GM18508 (cell line): Measurements from ENCODE around the gene SDHAF1.
"Not testable (repeated sequence)": the region's sequence is repeated elsewhere in the genome, so short reads cannot be mapped to it uniquely, and the experiment has no call there.

Source experiments
- ATAC-seq: cut with Tn5 transposase; IDR thresholded peaks from one replicate; pipeline ENCODE4 v1.9.1; 2021; ENCODE audit warnings: moderate number of reproducible peaks; ENCODE audit not compliant: insufficient read depth, unreplicated experiment

SDHAF1 gene

GRCh38 chr19:36014012-36014924, 19.3 kb downstream of the SDHAF1 start, which contains the start of gene ALKBH6:
TSS of gene ALKBH6 (minus strand) at chr19:36014213. CDS start at chr19:36013397, 816 bp downstream.
- peak; percentile 84 for ATAC-seq

- no peak for ATAC-seq
Observed at GRCh38 chr19:36019061-36019670, 24.2 kb downstream of the SDHAF1 start.

DNA sequence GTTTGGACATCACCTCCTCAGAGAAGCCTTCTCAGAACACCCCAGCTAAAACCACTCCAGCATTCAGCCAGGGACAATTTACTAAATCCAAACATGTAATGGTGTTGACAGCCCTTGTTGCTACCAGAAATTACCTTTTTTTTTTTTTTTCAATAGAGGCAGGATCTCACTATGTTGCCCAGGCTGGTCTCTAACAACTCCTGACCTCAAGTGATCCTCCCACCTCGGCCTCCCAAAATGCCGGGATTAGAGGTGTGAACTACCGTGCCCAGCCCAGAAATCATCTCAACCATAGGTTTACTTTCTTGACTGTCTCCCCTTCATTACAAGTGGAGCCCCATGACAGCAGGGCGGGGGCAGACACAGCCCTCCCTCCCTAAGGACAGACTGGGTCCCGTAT, 28.4 kb downstream of the SDHAF1 start:
- no peak for ATAC-seq

DNA sequence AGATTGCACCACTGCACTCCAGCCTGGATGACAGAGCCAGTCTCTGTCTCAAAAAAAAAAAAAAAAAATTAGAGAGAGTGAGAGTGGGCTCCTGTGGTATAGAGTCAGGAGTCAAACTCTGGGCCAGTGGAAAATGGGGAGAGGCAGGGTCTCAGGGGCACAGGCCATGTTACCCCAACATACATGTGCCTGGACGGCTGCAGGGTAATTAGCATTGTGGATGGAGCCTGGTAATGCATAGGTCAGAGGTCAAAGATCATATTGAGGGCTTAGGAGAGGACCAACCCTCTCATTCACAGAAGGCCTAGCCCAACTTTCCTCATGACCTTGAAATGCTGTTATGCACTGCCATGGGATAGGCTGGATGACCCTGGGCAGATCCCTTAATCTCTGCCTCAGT, 30.6 kb downstream of the SDHAF1 start:
- no peak for ATAC-seq

DNA sequence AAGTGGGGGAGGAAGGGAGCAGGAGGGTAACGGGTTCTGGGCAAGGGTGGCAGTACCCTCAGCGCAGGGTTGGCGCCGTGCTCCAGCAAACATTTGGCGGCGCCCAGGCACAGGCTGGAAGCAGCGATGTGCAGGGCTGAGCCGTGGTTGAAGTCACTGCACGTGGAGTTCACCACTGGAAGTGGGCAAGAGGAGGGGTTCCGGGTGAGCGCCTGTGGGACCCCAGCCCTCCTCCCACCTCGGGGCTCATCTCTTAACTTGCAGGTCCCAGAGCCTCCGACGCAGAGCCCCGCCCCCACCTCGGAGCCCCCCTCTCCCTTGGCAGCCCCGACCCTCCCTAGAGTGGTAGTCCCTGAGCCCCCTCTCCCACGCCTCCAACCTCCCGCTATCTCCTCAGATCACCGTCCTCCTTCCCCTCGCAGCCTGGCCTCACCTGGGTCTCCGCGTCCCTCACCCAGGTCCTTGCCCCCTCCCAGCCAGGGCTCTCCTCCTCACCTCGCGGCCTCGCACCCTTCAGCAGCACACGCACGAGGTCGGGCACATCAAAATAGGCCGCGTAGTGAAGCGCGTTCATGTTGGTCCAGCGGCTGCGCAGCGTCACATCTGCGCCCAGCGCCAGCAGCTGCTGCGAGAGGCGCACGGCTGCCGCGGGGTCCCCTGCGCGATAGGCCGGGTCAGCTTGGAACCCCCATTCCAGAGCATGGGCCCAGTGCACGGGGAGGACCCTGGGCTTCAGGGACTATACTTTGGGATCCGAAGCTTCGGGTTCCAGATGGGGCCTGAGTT, 31.3 kb downstream of the SDHAF1 start:
- no peak for ATAC-seq

DNA sequence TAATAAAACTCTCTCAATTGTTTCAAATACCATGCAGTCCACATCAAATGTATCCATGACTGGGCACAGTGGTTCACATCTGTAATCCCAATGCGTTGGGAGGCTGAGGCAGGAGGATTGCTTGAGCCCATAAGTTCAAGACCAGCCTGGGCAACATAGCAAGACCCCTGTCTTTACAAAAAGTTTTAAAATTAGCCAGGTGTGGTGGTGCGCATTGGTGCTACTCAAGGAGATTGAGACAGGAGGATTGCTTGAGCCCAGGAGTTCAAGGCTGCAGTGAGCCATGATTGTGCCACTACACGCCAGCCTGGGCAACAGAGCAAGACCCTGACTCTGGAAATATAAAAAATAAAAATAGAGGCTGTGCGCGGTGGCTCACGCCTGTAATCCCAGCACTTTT, 32.7 kb downstream of the SDHAF1 start:
- ATAC-seq: no peak

DNA sequence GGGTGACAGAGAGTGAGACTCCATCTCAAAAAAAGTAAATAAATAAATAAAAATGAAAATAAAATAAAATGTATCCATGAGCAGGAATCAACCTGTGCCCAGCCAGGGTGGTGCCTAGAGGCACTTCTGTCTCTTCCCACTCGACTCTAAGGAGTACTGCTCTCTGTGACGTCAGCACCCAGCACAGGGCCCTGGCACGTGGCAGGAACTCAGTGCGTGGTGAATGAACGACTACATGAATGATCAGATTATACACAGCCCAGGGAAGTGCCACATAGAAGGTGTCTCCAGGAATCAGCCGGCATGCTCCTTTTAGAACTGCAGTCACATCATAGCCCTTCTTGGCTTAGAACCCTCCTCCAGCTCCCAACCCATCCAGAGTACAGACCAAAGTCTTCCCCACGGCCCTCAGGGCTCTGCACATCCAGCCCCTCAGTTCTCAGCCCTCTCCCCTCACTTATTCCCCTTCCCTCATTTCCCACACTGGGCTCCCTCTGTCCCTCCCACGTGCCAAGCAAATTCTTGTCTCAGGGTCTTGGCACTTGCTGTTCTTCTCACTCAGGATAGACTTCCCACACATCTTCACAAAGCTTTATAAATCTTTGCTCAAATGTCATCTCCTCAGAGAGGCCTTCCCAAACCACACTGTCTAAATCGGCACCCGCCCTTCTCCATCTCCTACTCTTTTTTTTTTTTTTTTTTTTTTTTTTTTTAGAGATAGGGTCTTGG, 33.5 kb downstream of the SDHAF1 start:
- ATAC-seq: no peak

- ATAC-seq: no peak
Observed at GRCh38 chr19:36030264-36031148, 35.5 kb downstream of the SDHAF1 start.

- ATAC-seq: no peak
Observed at GRCh38 chr19:36031308-36031707, 36.3 kb downstream of the SDHAF1 start.

DNA sequence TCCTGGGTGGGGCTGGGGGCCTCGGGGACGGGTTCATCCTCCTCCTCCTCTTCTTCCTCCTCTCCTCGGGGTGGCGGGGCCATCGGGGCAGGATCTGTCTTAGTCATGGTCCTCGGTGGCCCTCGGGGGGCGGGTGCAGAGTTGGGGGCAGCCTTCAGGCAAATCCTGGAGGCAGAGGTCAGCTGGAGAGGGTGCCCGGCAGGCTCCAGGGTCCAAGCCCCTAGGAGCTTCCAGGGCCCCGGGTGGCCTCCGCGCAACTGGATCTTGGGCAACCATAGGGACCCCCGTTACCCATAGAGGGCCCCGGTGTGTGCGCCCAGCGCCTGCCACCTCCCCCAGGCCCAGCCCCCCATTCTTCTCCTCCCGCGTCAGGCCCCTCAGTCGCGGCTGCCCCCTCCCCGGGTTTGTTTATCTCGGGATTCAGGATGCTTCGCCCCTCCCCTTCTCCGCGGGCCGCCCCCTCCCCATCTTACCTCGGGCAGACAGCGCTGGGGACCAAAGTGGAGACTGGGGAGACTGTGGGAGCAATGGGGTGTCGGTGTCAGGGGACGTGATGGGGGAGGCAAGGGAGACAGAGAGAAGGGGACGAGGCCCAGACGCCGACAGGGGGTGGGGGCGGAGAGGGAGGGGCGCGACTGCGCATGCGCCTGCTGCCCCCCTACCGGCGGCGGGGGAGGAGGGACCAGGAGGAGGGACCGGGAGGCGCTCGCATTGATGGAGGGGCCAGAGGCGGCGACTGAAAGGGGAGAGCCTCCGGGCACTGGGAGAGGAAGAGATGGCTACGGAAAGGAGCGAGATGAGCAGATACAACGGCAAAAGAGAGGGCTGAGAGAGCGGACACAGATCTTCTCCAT, 37.5 kb downstream of the SDHAF1 start, which contains the start of gene CLIP3:
TSS of gene CLIP3 (minus strand) at position 623 of the 854 bp plus-strand sequence. CDS start at position 107, 516 bp downstream.
- ATAC-seq: no peak

GRCh38 chr19:36040495-36040894, 45.5 kb downstream of the SDHAF1 start:
- ATAC-seq: no peak

- ATAC-seq: not testable (repeated sequence)
Observed at GRCh38 chr19:36041092-36041491, 46.1 kb downstream of the SDHAF1 start.

- no peak for ATAC-seq
Observed at GRCh38 chr19:36041831-36042230, 46.8 kb downstream of the SDHAF1 start.

DNA sequence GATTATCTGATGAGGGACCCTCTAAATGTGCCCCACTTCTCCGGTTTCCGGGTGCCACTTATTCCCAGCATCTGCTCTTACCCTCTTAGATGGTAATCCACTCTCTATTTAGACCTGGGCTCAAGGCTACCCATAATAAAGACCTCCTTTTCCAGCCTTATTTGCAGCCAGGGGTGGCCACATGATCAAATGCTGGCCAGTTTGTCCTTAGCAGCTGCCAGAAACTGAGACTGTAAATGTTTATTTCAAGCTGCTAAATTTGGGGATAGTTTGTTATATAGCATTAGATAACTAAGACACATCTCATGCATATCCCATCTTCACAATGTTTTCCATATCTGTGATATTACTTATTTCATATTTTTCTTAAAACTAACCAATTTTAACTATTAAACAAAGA, 49.0 kb downstream of the SDHAF1 start:
- ATAC-seq: no peak
